PC-9 (cell line): Measurements from ENCODE around the gene CCDC91. TPM values are rescaled to one million over a fixed set of nuclear protein-coding genes. Genes with fewer than 3 reads are reported as not detected.

Experiments
- BruUV-seq: library from RNA; stranded (reverse); fragments of 400-500 nt; replicated peaks from 2 replicates; lab custom pipeline; 2021; lab: Mats Ljungman, UMichigan
- CTCF ChIA-PET: fragments of 300-600 bp; sonication (Branson Sonifier 250); formaldehyde crosslinking; loops from one replicate; lab custom pipeline; 2022; ENCODE audit warnings: antibody characterized with exemption; lab: Charles Lee
- POLR2A ChIA-PET: fragments of 300-600 bp; sonication (Branson Sonifier 250); formaldehyde crosslinking; loops from one replicate; lab custom pipeline; 2022; ENCODE audit warnings: antibody characterized with exemption; ENCODE audit not compliant: unreplicated experiment; lab: Charles Lee
- DNase-seq, 2 experiments: peaks; one replicate each; pipeline versions ENCODE4 v3.0.0 to v3.0.0-alpha.2; 2015 to 2022; ENCODE audit warnings: mixed read lengths in 1 of 2
- H2AFZ ChIP-seq: fragments of 200-600 bp; sonication (generic); 2 replicates; pipeline ENCODE4 v1.8.1; 2017; ENCODE audit warnings: antibody characterized with exemption
- H3F3A ChIP-seq: fragments of 200-600 bp; sonication (generic); 2 replicates; pipeline ENCODE4 v1.8.1; 2017; ENCODE audit warnings: antibody characterized with exemption, mild to moderate bottlenecking, low read depth; ENCODE audit not compliant: insufficient read depth
- H3K27ac ChIP-seq: fragments of 200-600 bp; sonication (generic); 2 replicates; pipeline ENCODE4 v1.6.1; 2016; ENCODE audit warnings: mixed run types
- H3K27me3 ChIP-seq: fragments of 200-600 bp; sonication (generic); 2 replicates; pipeline ENCODE4 v1.6.1; 2016; ENCODE audit warnings: low read depth, mixed run types; ENCODE audit not compliant: insufficient read depth
- H3K36me3 ChIP-seq: fragments of 200-600 bp; sonication (generic); 2 replicates; pipeline ENCODE4 v1.6.1; 2016; ENCODE audit warnings: low read depth, mixed run types
- H3K4me1 ChIP-seq: fragments of 200-600 bp; sonication (generic); replicated peaks from 2 replicates; pipeline ENCODE4 v1.6.1; 2016; ENCODE audit warnings: mixed run types; ENCODE audit not compliant: insufficient read depth
- H3K4me2 ChIP-seq: fragments of 200-600 bp; sonication (generic); 2 replicates; pipeline ENCODE4 v1.6.1; 2017; ENCODE audit warnings: mixed run types
- H3K4me3 ChIP-seq: fragments of 200-600 bp; sonication (generic); 2 replicates; pipeline ENCODE4 v1.6.1; 2016; ENCODE audit warnings: mixed run types
- H3K79me2 ChIP-seq: fragments of 200-600 bp; sonication (generic); 2 replicates; pipeline ENCODE4 v1.6.1; 2017; ENCODE audit warnings: low read depth, mixed run types
- H3K9me2 ChIP-seq: fragments of 200-600 bp; sonication (generic); 2 replicates; pipeline ENCODE4 v1.8.1; 2017; ENCODE audit warnings: mild to moderate bottlenecking; ENCODE audit not compliant: insufficient read depth
- H3K9me3 ChIP-seq: fragments of 200-600 bp; sonication (generic); 2 replicates; pipeline ENCODE4 v1.8.1; 2016; ENCODE audit warnings: low read depth; ENCODE audit not compliant: insufficient read depth
- H4K20me1 ChIP-seq: fragments of 200-600 bp; sonication (generic); 2 replicates; pipeline ENCODE4 v1.8.1; 2017; ENCODE audit not compliant: insufficient read depth
- EZH2 ChIP-seq: fragments of 200-600 bp; sonication (generic); IDR thresholded peaks from 2 replicates; pipeline ENCODE4 v1.8.0; 2017; ENCODE audit warnings: antibody characterized with exemption, low read depth
- intact Hi-C: fragments of 100-400 bp; cut with micrococcal nuclease; formaldehyde crosslinking; loops from one replicate; pipeline ENCODE4 v1.10.0; 2022; ENCODE audit not compliant: unreplicated experiment
- total RNA-seq: library from RNA; stranded (reverse); gene quantifications from 2 replicates; pipeline ENCODE4 v1.2.3, GENCODE V29; 2021
- TF ChIP-seq, protein P1 (sequence below): fragments of 200-600 bp; sonication (generic); conservative IDR thresholded peaks from 2 replicates; pipeline ENCODE4 v1.6.1; 2017; ENCODE audit warnings: mixed run types, antibody characterized with exemption, mild to moderate bottlenecking, moderate library complexity

Gene CCDC91
- total RNA-seq, 1 experiment from 2014 or later = 38.9 TPM

DNA sequence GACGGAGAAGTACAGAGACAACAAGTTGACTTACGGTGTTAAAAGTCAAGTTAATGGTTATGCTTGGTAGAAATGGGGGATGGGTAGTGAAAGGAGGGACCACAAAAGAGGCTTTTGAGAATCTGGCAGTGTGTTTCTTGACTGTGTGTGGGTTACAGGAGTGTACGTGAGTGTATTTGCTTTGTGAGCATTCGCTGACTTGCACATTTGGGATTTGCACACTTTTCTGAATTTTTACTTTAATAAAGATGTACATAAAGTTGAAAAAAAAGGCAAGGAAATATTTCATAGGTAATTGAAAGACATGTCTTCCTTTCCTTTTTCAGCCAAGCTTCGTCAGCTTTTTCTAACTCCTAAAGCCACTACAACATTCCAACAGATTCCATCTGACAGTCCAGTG is 28.6 kb upstream of the CCDC91 start:
- Histone ChIP-seq H3K4me1 (no peaks in the 10 kb centered on the region), H2AFZ (no peak overlapping the region), H3K27ac (no peak overlapping the region), H3K79me2 (no peaks in the 10 kb centered on the region), H3F3A (no peaks in the 10 kb centered on the region), H4K20me1 (no peaks in the 10 kb centered on the region), H3K4me2 (no peak overlapping the region), H3K9me2 (no peaks in the 10 kb centered on the region), H3K36me3 (no peaks in the 10 kb centered on the region), H3K27me3 (no peaks in the 10 kb centered on the region), H3K4me3 (no peak overlapping the region), H3K9me3 (no peaks in the 10 kb centered on the region)
- TF ChIP-seq EZH2 = no peak
- TF ChIP-seq, protein P1, sequence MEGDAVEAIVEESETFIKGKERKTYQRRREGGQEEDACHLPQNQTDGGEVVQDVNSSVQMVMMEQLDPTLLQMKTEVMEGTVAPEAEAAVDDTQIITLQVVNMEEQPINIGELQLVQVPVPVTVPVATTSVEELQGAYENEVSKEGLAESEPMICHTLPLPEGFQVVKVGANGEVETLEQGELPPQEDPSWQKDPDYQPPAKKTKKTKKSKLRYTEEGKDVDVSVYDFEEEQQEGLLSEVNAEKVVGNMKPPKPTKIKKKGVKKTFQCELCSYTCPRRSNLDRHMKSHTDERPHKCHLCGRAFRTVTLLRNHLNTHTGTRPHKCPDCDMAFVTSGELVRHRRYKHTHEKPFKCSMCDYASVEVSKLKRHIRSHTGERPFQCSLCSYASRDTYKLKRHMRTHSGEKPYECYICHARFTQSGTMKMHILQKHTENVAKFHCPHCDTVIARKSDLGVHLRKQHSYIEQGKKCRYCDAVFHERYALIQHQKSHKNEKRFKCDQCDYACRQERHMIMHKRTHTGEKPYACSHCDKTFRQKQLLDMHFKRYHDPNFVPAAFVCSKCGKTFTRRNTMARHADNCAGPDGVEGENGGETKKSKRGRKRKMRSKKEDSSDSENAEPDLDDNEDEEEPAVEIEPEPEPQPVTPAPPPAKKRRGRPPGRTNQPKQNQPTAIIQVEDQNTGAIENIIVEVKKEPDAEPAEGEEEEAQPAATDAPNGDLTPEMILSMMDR = no peak
- intact Hi-C loops = loop anchor here (10.0 kb wide), 1 partner anchor 337 kb away; no protein-coding TSS in a partner anchor
- no TSS peak for BruUV-seq
- CTCF ChIA-PET = no interaction called here
- DNase-seq = no peak
- POLR2A ChIA-PET = no interaction called here

DNA sequence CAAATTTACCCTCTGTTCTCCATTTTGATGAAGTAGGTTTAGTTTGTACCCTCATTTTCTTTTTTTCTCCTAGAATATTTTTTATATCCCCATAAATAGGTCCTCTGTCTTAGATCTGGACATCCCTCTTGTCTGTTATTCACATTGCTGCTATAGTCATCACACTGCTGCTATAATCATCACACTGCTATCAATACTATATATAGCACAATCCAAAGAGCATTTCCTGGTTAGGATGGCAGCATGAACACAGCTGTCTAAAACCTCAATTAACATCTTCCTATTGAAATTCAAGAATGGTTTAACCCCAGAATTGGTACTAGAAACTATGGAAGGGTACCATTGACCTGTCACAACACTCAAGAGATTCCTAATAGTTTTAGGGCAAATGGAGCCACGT is 27.6 kb upstream of the CCDC91 start:
- no peaks in the 10 kb centered on the region for H3F3A ChIP-seq
- H3K4me1 ChIP-seq = no peaks in the 10 kb centered on the region
- no peak overlapping the region for H3K4me3 ChIP-seq
- no peak overlapping the region for H3K4me2 ChIP-seq
- H3K27me3 ChIP-seq = no peaks in the 10 kb centered on the region
- H4K20me1 ChIP-seq = no peaks in the 10 kb centered on the region
- BruUV-seq = no TSS peak
- ChIA-PET CTCF (no interaction called here), POLR2A (no interaction called here)
- H3K9me2 ChIP-seq = no peaks in the 10 kb centered on the region
- H3K9me3 ChIP-seq = no peaks in the 10 kb centered on the region
- no peak for DNase-seq
- no peaks in the 10 kb centered on the region for H3K36me3 ChIP-seq
- intact Hi-C loops = loop anchor here (10.0 kb wide), 1 partner anchor 338 kb away; no protein-coding TSS in a partner anchor
- H3K27ac ChIP-seq = no peak overlapping the region
- H3K79me2 ChIP-seq = no peaks in the 10 kb centered on the region
- H2AFZ ChIP-seq = no peak overlapping the region
- no peak for TF ChIP-seq EZH2
- TF ChIP-seq, protein P1 = no peak

DNA sequence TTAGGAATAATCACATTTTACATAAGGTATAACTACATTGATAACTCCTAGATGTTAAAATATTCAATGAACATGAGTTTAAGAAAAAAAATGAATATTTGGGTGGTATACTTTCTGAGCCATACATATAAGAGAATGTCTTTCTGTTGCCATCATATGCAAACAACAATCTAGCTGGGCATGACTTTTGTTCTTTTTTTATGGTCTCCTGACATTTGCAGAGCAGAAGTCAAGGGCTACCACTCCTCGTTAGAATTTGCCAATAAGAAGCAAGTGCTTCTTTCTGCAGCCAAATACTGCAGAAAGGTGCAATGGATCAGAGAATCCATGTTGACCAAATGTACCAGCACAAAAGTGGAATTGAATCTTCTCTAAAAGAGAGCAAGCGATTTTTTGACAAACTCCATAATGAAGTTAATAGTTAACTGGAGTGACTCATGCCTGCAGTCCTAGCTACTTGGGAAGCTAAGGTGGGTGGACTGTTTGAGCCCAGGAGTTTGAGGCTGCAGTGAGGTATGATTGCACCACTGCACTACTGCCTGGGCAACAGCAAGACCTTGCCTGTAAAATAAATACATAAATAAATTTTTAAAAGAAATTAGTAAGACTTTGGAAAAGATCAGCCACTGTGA is 25.5 kb upstream of the CCDC91 start:
- CTCF ChIA-PET = no interaction called here

More for the DNA sequence above, 25.5 kb upstream of the CCDC91 start:
- H3K4me1 ChIP-seq = no peaks in the 10 kb centered on the region
- H3F3A ChIP-seq = no peaks in the 10 kb centered on the region
- POLR2A ChIA-PET = no interaction called here
- DNase-seq = no peak
- BruUV-seq = no TSS peak
- H3K27ac ChIP-seq = no peak overlapping the region
- H4K20me1 ChIP-seq = no peaks in the 10 kb centered on the region
- H3K79me2 ChIP-seq = no peaks in the 10 kb centered on the region
- H3K36me3 ChIP-seq = no peaks in the 10 kb centered on the region
- no peaks in the 10 kb centered on the region for H3K9me3 ChIP-seq
- H2AFZ ChIP-seq = no peak overlapping the region
- no peak overlapping the region for H3K4me3 ChIP-seq
- intact Hi-C loops = loop anchor here (10.0 kb wide), 1 partner anchor 340 kb away; no protein-coding TSS in a partner anchor
- TF ChIP-seq EZH2 = no peak
- TF ChIP-seq, protein P1 = no peak
- no peak overlapping the region for H3K4me2 ChIP-seq
- no peaks in the 10 kb centered on the region for H3K27me3 ChIP-seq
- no peaks in the 10 kb centered on the region for H3K9me2 ChIP-seq
